HepG2 (cell line): Measurements from ENCODE around the gene LTB4R. TPM values are rescaled to one million over a fixed set of nuclear protein-coding genes. Genes with fewer than 3 reads are reported as not detected.
A peak's percentile ranks its signal among the peaks of the same experiment; 100 is the strongest.

Experiments used
- HES4 ChIP-seq: sonication (generic); formaldehyde crosslinking; IDR thresholded peaks from 2 replicates; pipeline ENCODE4 v1.9.0; 2021; ENCODE audit warnings: mild to moderate bottlenecking, missing genetic modification reagents, borderline replicate concordance
- MBD4 ChIP-seq: IDR thresholded peaks from 2 replicates; pipeline ENCODE4 v1.6.1; 2012; ENCODE audit warnings: low read length, inconsistent platforms, borderline replicate concordance
- PAF1 ChIP-seq: IDR thresholded peaks from 2 replicates; pipeline ENCODE4 v1.6.1; 2016; ENCODE audit warnings: missing genetic modification reagents, missing compliant biosample characterization
- POLR2AphosphoS2 ChIP-seq: IDR thresholded peaks from 2 replicates; pipeline ENCODE4 v1.6.1; 2011; ENCODE audit warnings: low read depth, low read length, improper control_type of control experiment
- PRPF4 ChIP-seq: fragments of 200-400 bp; formaldehyde crosslinking; IDR thresholded peaks from 2 replicates; pipeline ENCODE4 v1.6.1; 2016; ENCODE audit warnings: low read length, low read depth; ENCODE audit not compliant: poor library complexity, severe bottlenecking
- SNAI1 ChIP-seq: sonication (generic); formaldehyde crosslinking; IDR thresholded peaks from 2 replicates; pipeline ENCODE4 v1.5.0; 2020; ENCODE audit warnings: mild to moderate bottlenecking, missing genetic modification reagents, borderline replicate concordance
- ZBTB21 ChIP-seq: sonication (generic); formaldehyde crosslinking; IDR thresholded peaks from 2 replicates; pipeline ENCODE4 v1.4.0; 2020; ENCODE audit warnings: missing genetic modification reagents
- ZNF547 ChIP-seq: sonication (generic); formaldehyde crosslinking; IDR thresholded peaks from 2 replicates; pipeline ENCODE4 v1.5.1; 2020; ENCODE audit warnings: mild to moderate bottlenecking, missing genetic modification reagents
- ZNF703 ChIP-seq: sonication (generic); formaldehyde crosslinking; IDR thresholded peaks from 2 replicates; pipeline ENCODE4 v1.5.1; 2020; ENCODE audit warnings: missing genetic modification reagents, mild to moderate bottlenecking, moderate library complexity, borderline replicate concordance
- ZNF782 ChIP-seq: sonication (generic); formaldehyde crosslinking; IDR thresholded peaks from 2 replicates; pipeline ENCODE4 v1.4.0; 2020; ENCODE audit warnings: missing genetic modification reagents, mild to moderate bottlenecking, borderline replicate concordance
- ZZZ3 ChIP-seq: sonication (generic); formaldehyde crosslinking; IDR thresholded peaks from 2 replicates; pipeline ENCODE4 v1.4.0; 2020; ENCODE audit warnings: missing genetic modification reagents, mild to moderate bottlenecking, borderline replicate concordance
- polyA plus RNA-seq, 8 experiments: library from polyadenylated mRNA; depleted of rRNA in 3 of 8; stranded (reverse) in 7 of 8; unstranded in 1 of 8; fragments of >200 nt; fragmentation: Illumina TruSeq in 4 of 8; extraction: Trizol in 4 of 8; gene quantifications; 2 replicates each; pipeline versions ENCODE4 v1.2.1 to v1.2.3, GENCODE V29; 2011 to 2016; ENCODE audit warnings: low read depth in 4 of 8, missing spikeins in 1 of 8, mixed read lengths in 1 of 8; ENCODE audit not compliant: insufficient read depth in 1 of 8
- total RNA-seq, 5 experiments: library from RNA; depleted of rRNA; stranded (reverse); fragments of >200 nt; fragmentation: Illumina TruSeq; extraction: Trizol; gene quantifications; 2 replicates each; pipeline ENCODE4 v1.2.3, GENCODE V29; 2016; ENCODE audit warnings: low read depth in 1 of 5
- TF ChIP-seq, protein P1 (sequence below): sonication (generic); formaldehyde crosslinking; IDR thresholded peaks from 2 replicates; pipeline ENCODE4 v1.4.0; 2020; ENCODE audit warnings: missing genetic modification reagents, borderline replicate concordance
- TF ChIP-seq, protein P2 (sequence below): sonication (generic); formaldehyde crosslinking; IDR thresholded peaks from 2 replicates; pipeline ENCODE4 v1.4.0; 2020; ENCODE audit warnings: missing genetic modification reagents
- TF ChIP-seq, protein P3 (sequence below): sonication (generic); formaldehyde crosslinking; IDR thresholded peaks from 2 replicates; pipeline ENCODE4 v1.8.0; 2022; ENCODE audit warnings: missing genetic modification reagents, mild to moderate bottlenecking, borderline replicate concordance
- TF ChIP-seq, protein P4 (sequence below): sonication (generic); formaldehyde crosslinking; IDR thresholded peaks from 2 replicates; pipeline ENCODE4 v1.5.0; 2020; ENCODE audit warnings: mild to moderate bottlenecking, missing genetic modification reagents
- TF ChIP-seq, protein P5 (sequence below): sonication (generic); formaldehyde crosslinking; IDR thresholded peaks from 2 replicates; pipeline ENCODE4 v1.9.0; 2021; ENCODE audit warnings: missing genetic modification reagents, borderline replicate concordance

The LTB4R gene
- total and polyA plus RNA-seq, 2 of the 13 experiments (the other 11 are each of a cell fraction or from before 2014, with no cell fraction given): 3.2 to 8.2 TPM

DNA sequence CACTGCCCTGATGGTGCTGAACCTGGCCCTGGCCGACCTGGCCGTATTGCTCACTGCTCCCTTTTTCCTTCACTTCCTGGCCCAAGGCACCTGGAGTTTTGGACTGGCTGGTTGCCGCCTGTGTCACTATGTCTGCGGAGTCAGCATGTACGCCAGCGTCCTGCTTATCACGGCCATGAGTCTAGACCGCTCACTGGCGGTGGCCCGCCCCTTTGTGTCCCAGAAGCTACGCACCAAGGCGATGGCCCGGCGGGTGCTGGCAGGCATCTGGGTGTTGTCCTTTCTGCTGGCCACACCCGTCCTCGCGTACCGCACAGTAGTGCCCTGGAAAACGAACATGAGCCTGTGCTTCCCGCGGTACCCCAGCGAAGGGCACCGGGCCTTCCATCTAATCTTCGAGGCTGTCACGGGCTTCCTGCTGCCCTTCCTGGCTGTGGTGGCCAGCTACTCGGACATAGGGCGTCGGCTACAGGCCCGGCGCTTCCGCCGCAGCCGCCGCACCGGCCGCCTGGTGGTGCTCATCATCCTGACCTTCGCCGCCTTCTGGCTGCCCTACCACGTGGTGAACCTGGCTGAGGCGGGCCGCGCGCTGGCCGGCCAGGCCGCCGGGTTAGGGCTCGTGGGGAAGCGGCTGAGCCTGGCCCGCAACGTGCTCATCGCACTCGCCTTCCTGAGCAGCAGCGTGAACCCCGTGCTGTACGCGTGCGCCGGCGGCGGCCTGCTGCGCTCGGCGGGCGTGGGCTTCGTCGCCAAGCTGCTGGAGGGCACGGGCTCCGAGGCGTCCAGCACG lies 4.7 kb downstream of the LTB4R start (continued):
- TF ChIP-seq, protein P1, sequence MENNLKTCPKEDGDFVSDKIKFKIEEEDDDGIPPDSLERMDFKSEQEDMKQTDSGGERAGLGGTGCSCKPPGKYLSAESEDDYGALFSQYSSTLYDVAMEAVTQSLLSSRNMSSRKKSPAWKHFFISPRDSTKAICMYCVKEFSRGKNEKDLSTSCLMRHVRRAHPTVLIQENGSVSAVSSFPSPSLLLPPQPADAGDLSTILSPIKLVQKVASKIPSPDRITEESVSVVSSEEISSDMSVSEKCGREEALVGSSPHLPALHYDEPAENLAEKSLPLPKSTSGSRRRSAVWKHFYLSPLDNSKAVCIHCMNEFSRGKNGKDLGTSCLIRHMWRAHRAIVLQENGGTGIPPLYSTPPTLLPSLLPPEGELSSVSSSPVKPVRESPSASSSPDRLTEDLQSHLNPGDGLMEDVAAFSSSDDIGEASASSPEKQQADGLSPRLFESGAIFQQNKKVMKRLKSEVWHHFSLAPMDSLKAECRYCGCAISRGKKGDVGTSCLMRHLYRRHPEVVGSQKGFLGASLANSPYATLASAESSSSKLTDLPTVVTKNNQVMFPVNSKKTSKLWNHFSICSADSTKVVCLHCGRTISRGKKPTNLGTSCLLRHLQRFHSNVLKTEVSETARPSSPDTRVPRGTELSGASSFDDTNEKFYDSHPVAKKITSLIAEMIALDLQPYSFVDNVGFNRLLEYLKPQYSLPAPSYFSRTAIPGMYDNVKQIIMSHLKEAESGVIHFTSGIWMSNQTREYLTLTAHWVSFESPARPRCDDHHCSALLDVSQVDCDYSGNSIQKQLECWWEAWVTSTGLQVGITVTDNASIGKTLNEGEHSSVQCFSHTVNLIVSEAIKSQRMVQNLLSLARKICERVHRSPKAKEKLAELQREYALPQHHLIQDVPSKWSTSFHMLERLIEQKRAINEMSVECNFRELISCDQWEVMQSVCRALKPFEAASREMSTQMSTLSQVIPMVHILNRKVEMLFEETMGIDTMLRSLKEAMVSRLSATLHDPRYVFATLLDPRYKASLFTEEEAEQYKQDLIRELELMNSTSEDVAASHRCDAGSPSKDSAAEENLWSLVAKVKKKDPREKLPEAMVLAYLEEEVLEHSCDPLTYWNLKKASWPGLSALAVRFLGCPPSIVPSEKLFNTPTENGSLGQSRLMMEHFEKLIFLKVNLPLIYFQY: 0 out of 2 replicates have a peak, but pooled peaks have one; percentile 49
- TF ChIP-seq PAF1 (CRISPR knock-in tag) (peak; percentile 79; the same call in 1 of the 2 replicates), ZNF782 (CRISPR knock-in tag) (peak; percentile 97), MBD4 (no peak), ZNF547 (CRISPR knock-in tag) (peak; percentile 100), POLR2AphosphoS2 (no peak), PRPF4 (no peak), ZZZ3 (CRISPR knock-in tag) (peak; percentile 94), HES4 (CRISPR knock-in tag) (peak; percentile 99), SNAI1 (peak; percentile 96), ZNF703 (CRISPR knock-in tag) (no peak; the same call in 1 of the 2 replicates), ZBTB21 (CRISPR knock-in tag) (peak; percentile 64; the same call in 1 of the 2 replicates)
- TF ChIP-seq, protein P2, sequence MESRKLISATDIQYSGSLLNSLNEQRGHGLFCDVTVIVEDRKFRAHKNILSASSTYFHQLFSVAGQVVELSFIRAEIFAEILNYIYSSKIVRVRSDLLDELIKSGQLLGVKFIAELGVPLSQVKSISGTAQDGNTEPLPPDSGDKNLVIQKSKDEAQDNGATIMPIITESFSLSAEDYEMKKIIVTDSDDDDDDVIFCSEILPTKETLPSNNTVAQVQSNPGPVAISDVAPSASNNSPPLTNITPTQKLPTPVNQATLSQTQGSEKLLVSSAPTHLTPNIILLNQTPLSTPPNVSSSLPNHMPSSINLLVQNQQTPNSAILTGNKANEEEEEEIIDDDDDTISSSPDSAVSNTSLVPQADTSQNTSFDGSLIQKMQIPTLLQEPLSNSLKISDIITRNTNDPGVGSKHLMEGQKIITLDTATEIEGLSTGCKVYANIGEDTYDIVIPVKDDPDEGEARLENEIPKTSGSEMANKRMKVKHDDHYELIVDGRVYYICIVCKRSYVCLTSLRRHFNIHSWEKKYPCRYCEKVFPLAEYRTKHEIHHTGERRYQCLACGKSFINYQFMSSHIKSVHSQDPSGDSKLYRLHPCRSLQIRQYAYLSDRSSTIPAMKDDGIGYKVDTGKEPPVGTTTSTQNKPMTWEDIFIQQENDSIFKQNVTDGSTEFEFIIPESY: peak; percentile 96
- TF ChIP-seq, protein P3, sequence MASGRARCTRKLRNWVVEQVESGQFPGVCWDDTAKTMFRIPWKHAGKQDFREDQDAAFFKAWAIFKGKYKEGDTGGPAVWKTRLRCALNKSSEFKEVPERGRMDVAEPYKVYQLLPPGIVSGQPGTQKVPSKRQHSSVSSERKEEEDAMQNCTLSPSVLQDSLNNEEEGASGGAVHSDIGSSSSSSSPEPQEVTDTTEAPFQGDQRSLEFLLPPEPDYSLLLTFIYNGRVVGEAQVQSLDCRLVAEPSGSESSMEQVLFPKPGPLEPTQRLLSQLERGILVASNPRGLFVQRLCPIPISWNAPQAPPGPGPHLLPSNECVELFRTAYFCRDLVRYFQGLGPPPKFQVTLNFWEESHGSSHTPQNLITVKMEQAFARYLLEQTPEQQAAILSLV (CRISPR knock-in tag): peak; percentile 97
- TF ChIP-seq, protein P4, sequence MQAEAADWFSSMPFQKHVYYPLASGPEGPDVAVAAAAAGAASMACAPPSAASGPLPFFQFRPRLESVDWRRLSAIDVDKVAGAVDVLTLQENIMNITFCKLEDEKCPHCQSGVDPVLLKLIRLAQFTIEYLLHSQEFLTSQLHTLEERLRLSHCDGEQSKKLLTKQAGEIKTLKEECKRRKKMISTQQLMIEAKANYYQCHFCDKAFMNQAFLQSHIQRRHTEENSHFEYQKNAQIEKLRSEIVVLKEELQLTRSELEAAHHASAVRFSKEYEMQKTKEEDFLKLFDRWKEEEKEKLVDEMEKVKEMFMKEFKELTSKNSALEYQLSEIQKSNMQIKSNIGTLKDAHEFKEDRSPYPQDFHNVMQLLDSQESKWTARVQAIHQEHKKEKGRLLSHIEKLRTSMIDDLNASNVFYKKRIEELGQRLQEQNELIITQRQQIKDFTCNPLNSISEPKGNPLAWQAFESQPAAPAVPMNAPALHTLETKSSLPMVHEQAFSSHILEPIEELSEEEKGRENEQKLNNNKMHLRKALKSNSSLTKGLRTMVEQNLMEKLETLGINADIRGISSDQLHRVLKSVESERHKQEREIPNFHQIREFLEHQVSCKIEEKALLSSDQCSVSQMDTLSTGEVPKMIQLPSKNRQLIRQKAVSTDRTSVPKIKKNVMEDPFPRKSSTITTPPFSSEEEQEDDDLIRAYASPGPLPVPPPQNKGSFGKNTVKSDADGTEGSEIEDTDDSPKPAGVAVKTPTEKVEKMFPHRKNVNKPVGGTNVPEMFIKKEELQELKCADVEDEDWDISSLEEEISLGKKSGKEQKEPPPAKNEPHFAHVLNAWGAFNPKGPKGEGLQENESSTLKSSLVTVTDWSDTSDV (CRISPR knock-in tag): peak; percentile 90
- TF ChIP-seq, protein P5, sequence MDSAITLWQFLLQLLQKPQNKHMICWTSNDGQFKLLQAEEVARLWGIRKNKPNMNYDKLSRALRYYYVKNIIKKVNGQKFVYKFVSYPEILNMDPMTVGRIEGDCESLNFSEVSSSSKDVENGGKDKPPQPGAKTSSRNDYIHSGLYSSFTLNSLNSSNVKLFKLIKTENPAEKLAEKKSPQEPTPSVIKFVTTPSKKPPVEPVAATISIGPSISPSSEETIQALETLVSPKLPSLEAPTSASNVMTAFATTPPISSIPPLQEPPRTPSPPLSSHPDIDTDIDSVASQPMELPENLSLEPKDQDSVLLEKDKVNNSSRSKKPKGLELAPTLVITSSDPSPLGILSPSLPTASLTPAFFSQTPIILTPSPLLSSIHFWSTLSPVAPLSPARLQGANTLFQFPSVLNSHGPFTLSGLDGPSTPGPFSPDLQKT: peak; percentile 90; the same call in 1 of the 2 replicates
